Measurements from ENCODE around the gene ADORA1. TPM values are rescaled to one million over a fixed set of nuclear protein-coding genes. Genes with fewer than 3 reads are reported as not detected.
A peak's percentile ranks its signal among the peaks of the same experiment; 100 is the strongest.

Gene ADORA1
- polyA plus RNA-seq, 3 donors, result 0.13 to 1.1 TPM; not detected in 1

GRCh38 chr1:203213126-203213525 is 85.6 kb downstream of the ADORA1 start:
- peaks cover 4 to 22% (median 18%) of the 10 kb centered on the region in 3 donors for H3K27me3 Mint-ChIP-seq (ENCODE audit: low read depth in 3 of 3)
- TF ChIP-seq CTCF (IDR thresholded peaks at IDR 0.05), result no peak
- Histone ChIP-seq H3K36me3 (replicated peaks in 1 of 2; ENCODE audit: control insufficient read depth in 1 of 2, insufficient read depth in 2 of 2, low read length in 2 of 2) (no peaks in the 10 kb centered on the region), H3K9ac (ENCODE audit: insufficient read depth, low read length, poor library complexity, severe bottlenecking) (no peak overlapping the region), H3K79me2 (ENCODE audit: insufficient read depth, low read length) (no peaks in the 10 kb centered on the region), H3K4me1 (ENCODE audit: control insufficient read depth in 1 of 2, insufficient read depth in 2 of 2, low read length in 2 of 2) (peaks cover 31 to 39% of the 10 kb centered on the region in 2 donors), H3K9me3 (replicated peaks in 1 of 2; ENCODE audit: control insufficient read depth in 1 of 2, insufficient read depth in 1 of 2, low read length in 2 of 2) (no peaks in the 10 kb centered on the region), H4K20me1 (ENCODE audit: insufficient read depth, low read length) (no peaks in the 10 kb centered on the region), H3K27me3 (ENCODE audit: control insufficient read depth in 2 of 2, insufficient read depth in 2 of 2, low read length in 2 of 2) (peaks cover 0 to 3% of the 10 kb centered on the region in 2 donors), H3K27ac (ENCODE audit: low read depth in 1 of 2, low read length in 2 of 2) (no peak overlapping the region), H3K4me2 (replicated peaks; ENCODE audit: extremely low read depth, low read length, poor library complexity, severe bottlenecking) (no peak overlapping the region), H3K4me3 (replicated peaks in 1 of 3; ENCODE audit: low read depth in 2 of 3, low read length in 3 of 3) (no peak overlapping the region), H2AFZ (ENCODE audit: insufficient read depth, low read depth, low read length, poor library complexity, severe bottlenecking) (no peak overlapping the region)
- WGBS (ENCODE audit: insufficient coverage), result 98% methylated on average over 6 of the region's 6 CpGs
- no peak overlapping the region for H3K4me3 Mint-ChIP-seq
- no peaks in the 10 kb centered on the region for H3K9me3 Mint-ChIP-seq
- intact Hi-C loops (cut with micrococcal nuclease), result no loop called here
- H3K36me3 Mint-ChIP-seq, result no peaks in the 10 kb centered on the region
- DNase-seq, result no peak
- H3K4me1 Mint-ChIP-seq, result peaks cover 39% of the 10 kb centered on the region
- peak overlapping the region in 2 of 7 donors; percentile 53 to 61 for H3K27ac Mint-ChIP-seq

GRCh38 chr1:203214871-203215270 is 87.3 kb downstream of the ADORA1 start:
- peaks cover 4 to 30% (median 30%) of the 10 kb centered on the region in 3 donors for H3K27me3 Mint-ChIP-seq (ENCODE audit: low read depth in 3 of 3)
- peak overlapping the region; percentile 13 for H3K4me2 ChIP-seq (replicated peaks; ENCODE audit: extremely low read depth, low read length, poor library complexity, severe bottlenecking)

More at GRCh38 chr1:203214871-203215270, 87.3 kb downstream of the ADORA1 start:
- Histone ChIP-seq H3K27me3 (ENCODE audit: control insufficient read depth in 2 of 2, insufficient read depth in 2 of 2, low read length in 2 of 2) (peaks cover 0 to 5% of the 10 kb centered on the region in 2 donors), H3K9me3 (replicated peaks in 1 of 2; ENCODE audit: control insufficient read depth in 1 of 2, insufficient read depth in 1 of 2, low read length in 2 of 2) (no peaks in the 10 kb centered on the region), H4K20me1 (ENCODE audit: insufficient read depth, low read length) (no peaks in the 10 kb centered on the region), H3K9ac (ENCODE audit: insufficient read depth, low read length, poor library complexity, severe bottlenecking) (no peak overlapping the region), H3K4me1 (ENCODE audit: control insufficient read depth in 1 of 2, insufficient read depth in 2 of 2, low read length in 2 of 2) (peaks cover 31 to 39% of the 10 kb centered on the region in 2 donors), H3K27ac (ENCODE audit: low read depth in 1 of 2, low read length in 2 of 2) (no peak overlapping the region), H3K79me2 (ENCODE audit: insufficient read depth, low read length) (no peaks in the 10 kb centered on the region), H3K4me3 (replicated peaks in 1 of 3; ENCODE audit: low read depth in 2 of 3, low read length in 3 of 3) (no peak overlapping the region), H3K36me3 (replicated peaks in 1 of 2; ENCODE audit: control insufficient read depth in 1 of 2, insufficient read depth in 2 of 2, low read length in 2 of 2) (no peaks in the 10 kb centered on the region), H2AFZ (ENCODE audit: insufficient read depth, low read depth, low read length, poor library complexity, severe bottlenecking) (no peak overlapping the region)
- intact Hi-C loops (cut with micrococcal nuclease), result loop anchor here (2.0 to 5.0 kb wide), 3 partner anchors 38 to 94 kb away; partner anchors contain the start of gene MYBPH (in 1 of the 2)
- DNase-seq, result peak; percentile 43 to 65 (median 60)
- peaks cover 44% of the 10 kb centered on the region for H3K4me1 Mint-ChIP-seq
- H3K4me3 Mint-ChIP-seq, result peak overlapping the region; percentile 52 to 80
- no peaks in the 10 kb centered on the region for H3K36me3 Mint-ChIP-seq
- WGBS (ENCODE audit: insufficient coverage), result 37% methylated on average over 6 of the region's 7 CpGs
- TF ChIP-seq CTCF (IDR thresholded peaks at IDR 0.05), result no peak
- no peaks in the 10 kb centered on the region for H3K9me3 Mint-ChIP-seq
- peak overlapping the region in 6 of 7 donors; percentile 74 to 88 (median 82) for H3K27ac Mint-ChIP-seq

Data from CD14-positive monocyte (primary cell).